Stimulated activated CD4-positive, alpha-beta T cell treated with anti-CD3 and anti-CD28 coated beads, Interleukin-4, amount 100 ng/mL, for 48 hours (primary cell): ENCODE measurements around the gene KCNH4.
"Not testable (repeated sequence)": the region's sequence is repeated elsewhere in the genome, so short reads cannot be mapped to it uniquely, and the experiment has no call there.

Experiments
- DNase-seq, 2 donors: peaks; one replicate each; pipeline ENCODE4 v3.0.0-alpha.2; 2020; ENCODE audit warnings: low read depth in 2 of 2

Gene KCNH4

GRCh38 chr17:42180922-42181850, at the start of gene KCNH4:
KCNH4 (minus strand) TSS chr17:42181142; CDS start chr17:42180945, 197 bp downstream.
- DNase-seq = peak; percentile 86 to 90

DNA sequence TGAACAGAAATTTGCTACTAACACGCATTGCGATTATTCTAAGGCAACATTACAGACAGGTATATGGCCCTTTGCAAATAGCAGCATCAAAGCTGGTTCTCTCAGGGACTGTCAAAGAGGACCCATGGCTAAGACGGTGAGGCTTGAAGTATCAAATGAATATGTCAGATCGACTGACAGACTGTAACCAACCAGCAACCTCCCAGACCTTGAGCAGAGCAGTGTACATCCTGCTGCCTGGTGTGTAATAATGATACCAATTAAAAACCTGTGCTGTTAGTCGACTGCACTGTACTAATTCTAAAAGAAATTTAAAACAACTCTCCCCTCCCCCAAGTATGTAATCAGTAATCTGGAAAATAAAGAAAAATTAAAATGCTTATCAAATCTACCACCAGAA, 49.3 kb upstream of the KCNH4 start:
- DNase-seq = no peak

DNA sequence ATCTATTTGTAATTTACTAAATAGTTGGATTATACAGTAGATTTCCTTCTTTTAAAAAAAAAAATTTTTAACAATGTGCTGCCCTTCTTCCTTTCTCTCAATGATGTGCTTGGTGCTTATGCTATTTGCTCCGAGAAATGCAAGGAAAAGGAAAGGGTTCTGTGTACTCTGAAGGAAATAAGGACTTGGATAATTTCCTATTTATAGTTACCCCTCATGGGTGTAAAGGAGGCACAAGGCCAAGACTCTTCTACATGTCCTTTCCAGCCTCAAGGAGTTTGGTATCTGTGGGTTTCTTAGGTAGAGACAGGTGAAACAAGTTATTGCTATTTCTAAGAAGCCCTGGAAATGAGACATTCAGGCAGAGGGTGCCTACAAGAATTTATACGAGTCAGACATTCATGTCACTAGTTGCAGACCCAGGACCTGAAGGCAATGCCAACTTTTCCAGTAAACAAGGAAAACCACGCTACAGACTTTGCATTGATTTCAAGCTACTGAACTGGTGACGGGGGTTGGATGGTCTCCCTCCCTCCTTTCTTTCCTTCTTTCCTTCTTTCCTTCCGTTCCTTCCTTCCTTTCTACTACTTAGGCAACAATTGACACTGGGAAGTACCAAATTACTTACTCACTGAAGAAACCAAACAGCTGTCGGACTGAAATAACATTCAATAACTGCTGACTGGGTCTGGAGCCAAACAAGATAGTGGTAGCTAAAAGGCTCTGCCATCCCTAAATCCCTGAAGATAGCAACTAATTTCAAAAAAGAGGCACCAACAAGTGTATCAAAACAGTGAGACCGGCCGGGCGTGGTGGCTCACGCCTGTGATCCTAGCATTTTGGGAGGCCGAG, 47.1 kb upstream of the KCNH4 start:
- DNase-seq = no peak

GRCh38 chr17:42225646-42226045, 44.7 kb upstream of the KCNH4 start:
- no peak for DNase-seq

GRCh38 chr17:42224651-42225050, 43.7 kb upstream of the KCNH4 start:
- no peak for DNase-seq

- DNase-seq = peak; percentile 31 to 32
Measured at GRCh38 chr17:42221886-42222745, 41.2 kb upstream of the KCNH4 start.

GRCh38 chr17:42219280-42219679, 38.3 kb upstream of the KCNH4 start:
- DNase-seq = not testable (repeated sequence)

DNA sequence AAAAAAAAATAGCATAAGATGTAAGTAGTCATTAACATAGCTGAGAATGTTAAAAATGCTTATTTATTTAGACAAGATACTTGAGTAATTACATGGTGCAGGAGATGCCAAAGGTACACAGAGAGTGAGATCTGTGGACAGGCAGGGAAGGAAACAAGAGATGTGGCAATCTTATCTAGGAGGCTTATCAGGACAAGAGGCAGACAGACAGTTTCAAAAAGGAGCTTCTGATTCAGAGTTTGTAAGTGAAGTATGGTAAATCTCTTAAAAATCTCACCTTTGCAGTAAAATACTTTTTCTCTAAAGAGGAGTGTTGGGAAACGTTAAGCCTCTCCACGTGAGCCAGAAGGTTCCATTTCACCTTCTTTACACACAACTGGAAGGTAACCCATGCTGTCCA, 33.2 kb upstream of the KCNH4 start:
- DNase-seq = no peak

GRCh38 chr17:42212382-42212781, 31.4 kb upstream of the KCNH4 start:
- no peak for DNase-seq

DNA sequence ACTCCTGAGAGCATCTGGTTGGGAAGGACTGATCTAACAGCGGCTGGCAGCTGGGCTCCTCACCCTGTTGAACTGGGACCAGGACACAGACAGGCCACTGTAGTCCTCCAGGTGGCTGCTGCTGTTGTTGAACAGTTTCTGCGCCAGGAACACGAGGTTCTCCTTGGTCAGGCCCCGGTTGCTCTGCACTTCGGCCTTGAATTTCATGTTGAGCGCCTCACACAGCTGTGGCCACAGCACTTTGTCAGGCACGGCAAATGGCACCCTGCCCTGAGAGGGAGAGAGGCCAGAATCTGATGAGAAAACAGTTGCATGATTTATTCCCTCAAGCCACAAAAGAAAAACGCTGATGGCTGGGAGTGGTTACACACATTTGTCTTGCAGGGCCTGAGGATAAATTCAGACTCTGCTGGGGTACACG, 31.0 kb upstream of the KCNH4 start:
- not testable (repeated sequence) for DNase-seq

- DNase-seq = no peak
Measured at GRCh38 chr17:42210046-42210445, 29.1 kb upstream of the KCNH4 start.

DNA sequence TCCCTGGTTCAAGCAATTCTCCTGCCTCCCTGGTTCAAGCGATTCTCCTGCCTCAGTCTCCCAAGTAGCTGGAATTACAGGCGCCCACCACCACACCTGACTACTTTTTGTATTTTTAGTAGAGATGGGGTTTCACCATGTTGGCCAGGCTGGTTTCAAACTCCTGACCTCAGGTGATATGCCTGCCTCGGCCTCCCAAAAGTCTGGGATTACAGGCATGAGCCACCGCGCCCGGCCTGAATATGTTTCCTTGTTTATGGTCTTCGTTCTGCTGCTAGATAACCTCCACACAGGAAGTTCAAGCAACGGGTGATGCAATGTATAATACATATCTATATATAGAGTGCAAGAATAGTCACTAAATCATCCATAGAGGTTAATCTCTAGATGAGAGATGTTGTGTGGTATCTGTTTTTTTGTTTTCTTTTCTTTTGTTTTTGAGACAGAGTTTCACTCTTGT, 25.2 kb upstream of the KCNH4 start:
- DNase-seq = not testable (repeated sequence)

GRCh38 chr17:42203354-42203753, 22.4 kb upstream of the KCNH4 start:
- DNase-seq = no peak

DNA sequence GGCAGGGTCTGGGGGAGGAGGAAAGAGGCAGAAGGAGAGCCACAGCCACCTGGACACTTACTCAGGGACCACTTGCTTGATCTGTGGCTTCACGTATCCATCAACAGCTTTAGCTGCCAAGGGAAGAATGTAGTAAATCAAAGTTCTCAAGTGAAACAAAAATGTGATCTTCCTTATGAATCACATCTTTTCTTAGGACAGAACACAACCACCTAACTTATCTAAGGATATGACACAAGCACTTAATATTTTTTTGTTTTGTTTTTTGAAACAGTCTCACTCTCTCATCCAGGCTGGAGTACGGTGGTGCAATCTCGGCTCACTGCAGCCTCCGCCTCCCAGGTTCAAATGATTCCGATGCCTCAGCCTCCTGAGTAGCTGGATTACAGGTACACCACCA, 21.8 kb upstream of the KCNH4 start:
- no peak for DNase-seq

- no peak for DNase-seq
Measured at GRCh38 chr17:42202159-42202558, 21.2 kb upstream of the KCNH4 start.

- DNase-seq = no peak
Measured at GRCh38 chr17:42201458-42201772, 20.5 kb upstream of the KCNH4 start.

GRCh38 chr17:42200706-42201457, 19.9 kb upstream of the KCNH4 start:
- no peak for DNase-seq

DNA sequence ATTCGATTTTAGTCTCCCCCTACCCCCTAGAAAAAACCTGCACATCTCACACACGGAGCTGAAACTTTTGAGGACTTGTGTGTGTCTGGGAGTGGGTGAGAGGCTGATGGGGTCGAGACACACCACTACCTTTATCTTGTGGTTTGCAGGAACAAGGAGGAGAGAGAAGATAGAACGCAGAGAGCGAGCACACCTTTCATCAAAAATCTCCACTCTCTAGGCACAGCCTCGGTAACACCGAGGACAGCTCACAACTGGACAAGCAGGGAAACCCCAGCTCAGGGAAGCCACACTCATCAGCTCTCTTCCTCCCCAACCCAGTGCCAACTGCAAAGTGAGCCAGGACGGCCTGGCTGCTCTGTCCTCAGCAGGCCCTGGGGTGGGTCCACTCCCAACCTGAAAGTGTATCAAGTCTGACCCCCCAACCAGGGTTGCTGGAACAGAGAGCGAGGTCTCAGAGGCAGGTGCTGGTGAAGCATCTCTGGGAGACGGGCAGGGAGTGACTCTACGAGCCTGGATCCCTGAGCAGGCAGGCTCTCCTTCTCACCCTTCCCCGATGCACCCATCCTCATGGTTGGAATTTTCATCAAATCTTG, 18.6 kb upstream of the KCNH4 start:
- no peak for DNase-seq

DNA sequence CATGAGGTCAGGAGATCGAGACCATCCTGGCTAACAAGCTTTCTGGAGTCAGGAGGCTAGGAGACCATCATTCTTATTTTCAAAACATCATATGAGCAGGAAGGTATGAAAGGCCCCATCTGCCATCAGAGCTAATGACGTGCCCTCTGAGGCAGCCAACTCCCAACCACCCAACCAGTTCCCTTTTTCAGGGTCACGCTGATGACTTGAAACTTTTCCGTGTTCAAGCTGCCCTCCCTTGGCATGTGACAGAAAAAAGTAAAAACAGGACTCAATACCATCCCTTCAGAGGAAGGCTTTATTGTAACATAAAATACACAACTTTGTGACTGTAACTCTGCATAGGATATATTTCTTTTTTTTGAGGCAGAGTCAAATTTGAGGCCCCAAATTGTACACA, 18.0 kb upstream of the KCNH4 start:
- no peak for DNase-seq

GRCh38 chr17:42197564-42198156, 16.7 kb upstream of the KCNH4 start:
- no peak for DNase-seq
